ENCODE measurements around the gene TAF1C.
"Not testable (repeated sequence)": the region's sequence is repeated elsewhere in the genome, so short reads cannot be mapped to it uniquely, and the experiment has no call there.

Gene TAF1C

GRCh38 chr16:84186685-84187437, at the start of gene TAF1C:
TAF1C (minus strand) TSS chr16:84187057; CDS start chr16:84184988, 2,069 bp downstream.
- peak; percentile 81 to 86 for DNase-seq

- no peak for DNase-seq
Observed at GRCh38 chr16:84234321-84235241, 47.7 kb upstream of the TAF1C start.

GRCh38 chr16:84233748-84234147, 46.9 kb upstream of the TAF1C start:
- DNase-seq = no peak

GRCh38 chr16:84232969-84233368, 46.1 kb upstream of the TAF1C start:
- DNase-seq = no peak

- no peak for DNase-seq
Observed at GRCh38 chr16:84232060-84232459, 45.2 kb upstream of the TAF1C start.

- DNase-seq = no peak
Observed at GRCh38 chr16:84229471-84229870, 42.6 kb upstream of the TAF1C start.

GRCh38 chr16:84228256-84228838, 41.5 kb upstream of the TAF1C start:
- DNase-seq = no peak

- DNase-seq = no peak
Observed at GRCh38 chr16:84227548-84227947, 40.7 kb upstream of the TAF1C start.

- no peak for DNase-seq
Observed at GRCh38 chr16:84226026-84226425, 39.2 kb upstream of the TAF1C start.

GRCh38 chr16:84225571-84225970, 38.7 kb upstream of the TAF1C start:
- DNase-seq = no peak

- DNase-seq = no peak
Observed at GRCh38 chr16:84225126-84225525, 38.3 kb upstream of the TAF1C start.

GRCh38 chr16:84224554-84224953, 37.7 kb upstream of the TAF1C start:
- DNase-seq = no peak

- DNase-seq = no peak
Observed at GRCh38 chr16:84223456-84223855, 36.6 kb upstream of the TAF1C start.

GRCh38 chr16:84220851-84221250, 34.0 kb upstream of the TAF1C start:
- no peak for DNase-seq

- DNase-seq = no peak
Observed at GRCh38 chr16:84218956-84219355, 32.1 kb upstream of the TAF1C start.

- DNase-seq = no peak
Observed at GRCh38 chr16:84218176-84218823, 31.4 kb upstream of the TAF1C start.

- DNase-seq = not testable (repeated sequence)
Observed at GRCh38 chr16:84216144-84216543, 29.3 kb upstream of the TAF1C start.

GRCh38 chr16:84215531-84215930, 28.7 kb upstream of the TAF1C start:
- no peak for DNase-seq

- DNase-seq = no peak
Observed at GRCh38 chr16:84214451-84215066, 27.7 kb upstream of the TAF1C start.

- DNase-seq = no peak
Observed at GRCh38 chr16:84212631-84213030, 25.8 kb upstream of the TAF1C start.

GRCh38 chr16:84212154-84212553, 25.3 kb upstream of the TAF1C start:
- no peak for DNase-seq

GRCh38 chr16:84209989-84210388, 23.1 kb upstream of the TAF1C start:
- DNase-seq = no peak

- DNase-seq = no peak
Observed at GRCh38 chr16:84207879-84208278, 21.0 kb upstream of the TAF1C start.

Data from hippocampal formation (tissue), 2 donors.